OCI-LY1 (cell line): Measurements from ENCODE around the gene ADD2.
"Not testable (repeated sequence)": the region's sequence is repeated elsewhere in the genome, so short reads cannot be mapped to it uniquely, and the experiment has no call there.

Source experiments
- H2AFZ ChIP-seq: fragments of 200-600 bp; sonication (generic), shearing (Covaris generic); 2 replicates; pipeline ENCODE4 v1.6.0; 2014; ENCODE audit warnings: antibody characterized with exemption, mild to moderate bottlenecking, low read length
- H3F3A ChIP-seq: fragments of 200-600 bp; sonication (generic), shearing (Covaris generic); 2 replicates; pipeline ENCODE4 v1.6.0; 2014; ENCODE audit warnings: mild to moderate bottlenecking, antibody characterized with exemption, low read length, moderate library complexity; ENCODE audit not compliant: insufficient read depth
- H3K27ac ChIP-seq: fragments of 200-600 bp; sonication (generic); 2 replicates; pipeline ENCODE4 v1.5.1; 2014; ENCODE audit warnings: low read length, mixed run types, mild to moderate bottlenecking, low read depth; ENCODE audit not compliant: poor library complexity, severe bottlenecking
- H3K27me3 ChIP-seq: fragments of 200-600 bp; sonication (generic); 2 replicates; pipeline ENCODE4 v1.6.0; 2014; ENCODE audit warnings: antibody characterized with exemption, mild to moderate bottlenecking, low read length, moderate library complexity; ENCODE audit not compliant: insufficient read depth
- H3K36me3 ChIP-seq: fragments of 200-600 bp; sonication (generic); 2 replicates; pipeline ENCODE4 v1.6.1; 2014; ENCODE audit warnings: mild to moderate bottlenecking, antibody characterized with exemption, low read length, moderate library complexity, mixed read lengths; ENCODE audit not compliant: insufficient read depth
- H3K4me1 ChIP-seq: fragments of 200-600 bp; sonication (generic); 2 replicates; pipeline ENCODE4 v1.5.1; 2014; ENCODE audit warnings: mild to moderate bottlenecking, low read length, moderate library complexity; ENCODE audit not compliant: insufficient read depth, severe bottlenecking
- H3K4me2 ChIP-seq: fragments of 200-600 bp; sonication (generic), shearing (Covaris generic); 2 replicates; pipeline ENCODE4 v1.6.1; 2014; ENCODE audit warnings: low read length
- H3K4me3 ChIP-seq: fragments of 200-600 bp; sonication (generic); 2 replicates; pipeline ENCODE4 v1.5.1; 2014; ENCODE audit warnings: low read length, low read depth, mild to moderate bottlenecking, mixed read lengths; ENCODE audit not compliant: poor library complexity, severe bottlenecking
- H3K79me2 ChIP-seq: fragments of 200-600 bp; shearing (Covaris generic); 2 replicates; pipeline ENCODE4 v1.6.1; 2016; ENCODE audit warnings: mixed run types, low read length, mixed read lengths; ENCODE audit not compliant: insufficient read depth
- H3K9ac ChIP-seq: fragments of 200-600 bp; sonication (generic), shearing (Covaris generic); 2 replicates; pipeline ENCODE4 v1.6.1; 2014; ENCODE audit warnings: mild to moderate bottlenecking, low read length, mixed read lengths
- H3K9me2 ChIP-seq: fragments of 200-600 bp; sonication (generic), shearing (Covaris generic); 2 replicates; pipeline ENCODE4 v1.6.1; 2014; ENCODE audit warnings: low read depth, mild to moderate bottlenecking, low read length, mixed read lengths
- H3K9me3 ChIP-seq: fragments of 200-600 bp; shearing (Covaris generic); 2 replicates; pipeline ENCODE4 v1.6.1; 2014; ENCODE audit warnings: low read length, mixed read lengths
- H4K20me1 ChIP-seq: fragments of 200-600 bp; sonication (generic), shearing (Covaris generic); 2 replicates; pipeline ENCODE4 v1.6.0; 2016; ENCODE audit warnings: mild to moderate bottlenecking, low read length; ENCODE audit not compliant: insufficient read depth
- CTCF ChIP-seq: fragments of 200-600 bp; sonication (generic), shearing (Covaris generic); IDR thresholded peaks from 2 replicates; pipeline ENCODE4 v1.5.1; 2017; ENCODE audit warnings: mild to moderate bottlenecking, antibody characterized with exemption, low read length, moderate library complexity, mixed read lengths
- EZH2 ChIP-seq: fragments of 200-600 bp; sonication (generic), shearing (Covaris generic); IDR thresholded peaks from 2 replicates; pipeline ENCODE4 v1.8.0; 2017; ENCODE audit warnings: borderline replicate concordance, mixed run types, mild to moderate bottlenecking, antibody characterized with exemption, low read length, moderate library complexity, mixed read lengths

ADD2 gene

GRCh38 chr2:70799706-70800105 is 31.7 kb upstream of the ADD2 start:
- Histone ChIP-seq H3F3A (no peaks in the 10 kb centered on the region), H3K4me1 (no peaks in the 10 kb centered on the region), H3K4me2 (no peak overlapping the region), H3K27me3 (no peaks in the 10 kb centered on the region; the same call in 1 of the 2 replicates), H4K20me1 (no peaks in the 10 kb centered on the region), H3K9ac (no peak overlapping the region), H3K9me2 (no peaks in the 10 kb centered on the region), H3K4me3 (no peak overlapping the region), H2AFZ (no peak overlapping the region), H3K36me3 (no peaks in the 10 kb centered on the region), H3K79me2 (no peaks in the 10 kb centered on the region), H3K27ac (no peak overlapping the region), H3K9me3 (no peaks in the 10 kb centered on the region)
- no peak for TF ChIP-seq CTCF
- no peak for TF ChIP-seq EZH2

GRCh38 chr2:70797996-70798395 is 30.0 kb upstream of the ADD2 start:
- H2AFZ ChIP-seq, H3K9me3 ChIP-seq, H3K36me3 ChIP-seq, H3K27ac ChIP-seq, H3K79me2 ChIP-seq, H3K9ac ChIP-seq, H3K4me1 ChIP-seq, H3K4me2 ChIP-seq, H3K4me3 ChIP-seq, H3F3A ChIP-seq, H3K9me2 ChIP-seq, H4K20me1 ChIP-seq, H3K27me3 ChIP-seq: not testable (repeated sequence)

- Histone ChIP-seq H3K4me1 (no peaks in the 10 kb centered on the region), H2AFZ (no peak overlapping the region), H3K4me2 (no peak overlapping the region), H3K79me2 (no peaks in the 10 kb centered on the region), H3K9ac (no peak overlapping the region), H3K9me3 (no peaks in the 10 kb centered on the region), H3K27me3 (no peaks in the 10 kb centered on the region; the same call in 1 of the 2 replicates), H3K27ac (no peak overlapping the region), H3K9me2 (no peaks in the 10 kb centered on the region), H3K36me3 (no peaks in the 10 kb centered on the region), H4K20me1 (no peaks in the 10 kb centered on the region), H3F3A (no peaks in the 10 kb centered on the region), H3K4me3 (no peak overlapping the region)
- TF ChIP-seq CTCF (no peak), EZH2 (no peak)
Observed at GRCh38 chr2:70797506-70797905, 29.5 kb upstream of the ADD2 start.

GRCh38 chr2:70796262-70796661 is 28.3 kb upstream of the ADD2 start:
- H3K9me3 ChIP-seq, result no peaks in the 10 kb centered on the region
- no peak overlapping the region for H3K4me2 ChIP-seq
- H3K79me2 ChIP-seq, result no peaks in the 10 kb centered on the region
- no peaks in the 10 kb centered on the region; the same call in 1 of the 2 replicates for H3K27me3 ChIP-seq
- H3K27ac ChIP-seq, result no peak overlapping the region
- H3K36me3 ChIP-seq, result no peaks in the 10 kb centered on the region
- TF ChIP-seq CTCF (no peak), EZH2 (no peak)
- H3K9me2 ChIP-seq, result no peaks in the 10 kb centered on the region
- H3K4me3 ChIP-seq, result no peak overlapping the region
- no peak overlapping the region for H3K9ac ChIP-seq
- H3F3A ChIP-seq, result no peaks in the 10 kb centered on the region
- no peak overlapping the region for H2AFZ ChIP-seq
- H4K20me1 ChIP-seq, result no peaks in the 10 kb centered on the region
- H3K4me1 ChIP-seq, result no peaks in the 10 kb centered on the region
